K562 (cell line): ENCODE measurements around the gene ATG10. TPM values are rescaled to one million over a fixed set of nuclear protein-coding genes. Genes with fewer than 3 reads are reported as not detected.

ENCODE experiments used
- ATAC-seq: fragments of 200-7000 bp; cut with Tn5 transposase; 3 replicates; pipeline ENCODE4 v1.9.1; 2020; ENCODE audit warnings: moderate library complexity
- BruUV-seq: library from RNA; stranded (reverse); fragments of 400-500 nt; replicated peaks from 2 replicates; lab custom pipeline; 2021; lab: Mats Ljungman, UMichigan
- CTCF ChIA-PET: fragments of 300-600 bp; formaldehyde crosslinking; extraction: SDS; loops from one replicate; lab custom pipeline; 2021; ENCODE audit warnings: low intra/inter-chr PET ratio; lab: Yijun Ruan, JAX
- POLR2A ChIA-PET: fragments of 300-600, 350-650 bp; sonication (Branson Sonifier 250); formaldehyde crosslinking; extraction: SDS; loops from one replicate; lab custom pipeline; 2021; ENCODE audit warnings: antibody characterized with exemption, inconsistent platforms; lab: Yijun Ruan, JAX
- DNase-seq, 4 experiments: peaks; one replicate each; pipeline versions ENCODE4 v3.0.0 to v3.0.0-alpha.2; 2011 to 2018; ENCODE audit warnings: low spot score in 3 of 4, mixed read lengths in 3 of 4; ENCODE audit errors: extremely low read depth in 1 of 4
- FAIRE-seq: peaks from 2 replicates; lab custom pipeline; 2011; peaks lifted over from hg19 to GRCh38; lab: Jason Lieb, UNC
- H2AFZ ChIP-seq: 2 replicates; pipeline ENCODE4 v1.6.0; 2011; ENCODE audit warnings: low read depth, low read length, control low read depth, inconsistent platforms
- H3K27ac ChIP-seq: fragments of 200-600 bp; 3 replicates; pipeline ENCODE4 v1.8.0; 2011; ENCODE audit warnings: low read depth, mild to moderate bottlenecking, control low read depth, inconsistent platforms, low read length, moderate library complexity, mixed read lengths; ENCODE audit errors: extremely low read depth
- H3K27me3 ChIP-seq, 2 experiments: fragments of 300-600 bp in 1 of 2; 2 replicates in 1 of 2; 3 replicates in 1 of 2; pipeline versions ENCODE4 v1.6.0 to v1.8.0; 2011; ENCODE audit warnings: inconsistent platforms in 2 of 2, low read length in 2 of 2, mild to moderate bottlenecking in 1 of 2, mixed read lengths in 1 of 2, moderate library complexity in 1 of 2; ENCODE audit not compliant: control insufficient read depth in 2 of 2, insufficient read depth in 2 of 2
- H3K36me3 ChIP-seq: fragments of 300-600 bp; 3 replicates; pipeline ENCODE4 v1.8.0; 2011; ENCODE audit warnings: mild to moderate bottlenecking, low read length, inconsistent platforms; ENCODE audit not compliant: control insufficient read depth, insufficient read depth
- H3K4me1 ChIP-seq, 2 experiments: fragments of 200-600 bp in 1 of 2; replicated peaks in 1 of 2; 2 replicates in 1 of 2; 3 replicates in 1 of 2; pipeline versions ENCODE4 v1.5.1 to v1.8.0; 2011; ENCODE audit warnings: inconsistent platforms in 2 of 2, low read length in 2 of 2, mild to moderate bottlenecking in 1 of 2, mixed read lengths in 1 of 2, moderate library complexity in 1 of 2; ENCODE audit not compliant: control insufficient read depth in 2 of 2, insufficient read depth in 2 of 2
- H3K4me2 ChIP-seq: 2 replicates; pipeline ENCODE4 v1.6.1; 2011; ENCODE audit warnings: low read length, control low read depth, inconsistent platforms, mixed read lengths; ENCODE audit not compliant: insufficient read depth
- H3K4me3 ChIP-seq: fragments of 200-600 bp; sonication (generic), shearing (Covaris generic); 2 replicates; pipeline ENCODE4 v1.5.1; 2016; ENCODE audit warnings: control low read depth, inconsistent platforms
- H3K79me2 ChIP-seq: fragments of 200-600 bp; 3 replicates; pipeline ENCODE4 v1.8.0; 2011; ENCODE audit warnings: low read length, inconsistent platforms; ENCODE audit not compliant: control insufficient read depth, insufficient read depth
- H3K9ac ChIP-seq, 2 experiments: 2 replicates each; pipeline versions ENCODE4 v1.6.0 to v1.6.1; 2011; ENCODE audit warnings: low read depth in 2 of 2, low read length in 2 of 2, control low read depth in 1 of 2, inconsistent platforms in 1 of 2, mild to moderate bottlenecking in 1 of 2, mixed read lengths in 1 of 2; ENCODE audit not compliant: insufficient read depth in 1 of 2
- H3K9me1 ChIP-seq: one replicate; pipeline ENCODE4 v1.6.0; 2011; ENCODE audit warnings: inconsistent platforms, mild to moderate bottlenecking, low read length, moderate library complexity; ENCODE audit not compliant: control insufficient read depth, insufficient read depth
- H3K9me3 ChIP-seq: replicated peaks from 2 replicates; pipeline ENCODE4 v1.5.1; 2011; ENCODE audit warnings: low read depth, low read length, inconsistent platforms; ENCODE audit not compliant: control insufficient read depth, insufficient read depth
- H4K20me1 ChIP-seq: replicated peaks from 2 replicates; pipeline ENCODE4 v1.6.1; 2011; ENCODE audit warnings: low read length, inconsistent platforms, mixed read lengths; ENCODE audit not compliant: control insufficient read depth, insufficient read depth
- CBFA2T2 ChIP-seq: fragments of 450-650 bp; conservative IDR thresholded peaks from 2 replicates; pipeline ENCODE4 v1.6.1; 2017; ENCODE audit warnings: mild to moderate bottlenecking
- CBFA2T3 ChIP-seq: fragments of 450-650 bp; IDR thresholded peaks from 2 replicates; pipeline ENCODE4 v1.6.1; 2017
- CBX3 ChIP-seq, 2 experiments: IDR thresholded peaks; 1 replicate in 1 of 2; 2 replicates in 1 of 2; pipeline ENCODE4 v1.6.1; 2012; ENCODE audit warnings: inconsistent platforms in 2 of 2, low read length in 2 of 2, borderline replicate concordance in 1 of 2, control low read depth in 1 of 2
- DPF2 ChIP-seq: fragments of 450-650 bp; IDR thresholded peaks from 2 replicates; pipeline ENCODE4 v1.6.1; 2016
- KAT2B ChIP-seq: IDR thresholded peaks from one replicate; pipeline ENCODE4 v1.6.1; 2012; ENCODE audit warnings: low read depth, mild to moderate bottlenecking, control low read depth, inconsistent platforms, low read length, moderate library complexity
- NCOR1 ChIP-seq: fragments of 450-650 bp; IDR thresholded peaks from 2 replicates; pipeline ENCODE4 v1.6.1; 2016; ENCODE audit warnings: mild to moderate bottlenecking, moderate library complexity
- PHB2 ChIP-seq: fragments of 450-650 bp; IDR thresholded peaks from 2 replicates; pipeline ENCODE4 v1.6.1; 2017; ENCODE audit warnings: low read depth
- POLR2AphosphoS5 ChIP-seq: IDR thresholded peaks from 2 replicates; pipeline ENCODE4 v1.6.1; 2011; ENCODE audit warnings: mild to moderate bottlenecking, low read depth, low read length, moderate library complexity; ENCODE audit not compliant: control insufficient read depth, insufficient read depth
- TAL1 ChIP-seq: fragments of 450-650 bp; IDR thresholded peaks from 2 replicates; pipeline ENCODE4 v1.6.1; 2016; ENCODE audit warnings: mild to moderate bottlenecking
- ZNF583 ChIP-seq: fragments of 250-450 bp; sonication (Bioruptor Pico); IDR thresholded peaks from 2 replicates; pipeline ENCODE4 v1.4.0; 2020
- ZNF764 ChIP-seq: fragments of 250-450 bp; sonication (Bioruptor Pico); IDR thresholded peaks from 2 replicates; pipeline ENCODE4 v1.4.0; 2020; ENCODE audit warnings: low read depth, mild to moderate bottlenecking, moderate library complexity
- whole genome bisulfite sequencing: fragments of 100-300 bp; shearing (Covaris generic); methylation state at CpG from one replicate; pipeline ENCODE4 v1.1.6; 2016; ENCODE audit warnings: low coverage, mixed read lengths; ENCODE audit not compliant: insufficient coverage; ENCODE audit errors: missing lambda C conversion rate; 5-methylcytosine and 5-hydroxymethylcytosine counted together
- in situ Hi-C: fragments of 300-500 bp; cut with MboI; formaldehyde crosslinking; loops from 4 replicates; pipeline ENCODE4 v1.15.0; 2018; ENCODE audit warnings: inconsistent platforms, mixed read lengths
- intact Hi-C: fragments of 100-400 bp; cut with micrococcal nuclease; formaldehyde crosslinking; loops from 2 replicates; pipeline ENCODE4 v1.14.2; 2022
- polyA plus RNA-seq, 8 experiments: library from polyadenylated mRNA; depleted of rRNA in 4 of 8; stranded (reverse) in 5 of 8; unstranded in 3 of 8; fragments of >200 nt; fragmentation: Nextera tagmentation in 2 of 8; fragmentation: Illumina TruSeq in 1 of 8; extraction: Ambion mirVana in 2 of 8; extraction: Trizol in 1 of 8; gene quantifications; 2 replicates each; pipeline versions ENCODE4 v1.2.1 to v1.2.3, GENCODE V29; 2011 to 2014; ENCODE audit warnings: inconsistent platforms in 1 of 8, missing spikeins in 1 of 8
- total RNA-seq, 7 experiments: library from RNA; depleted of rRNA in 6 of 7; stranded (reverse); fragments of >200 nt in 6 of 7; fragmentation: Illumina TruSeq in 2 of 7; extraction: Trizol in 2 of 7; gene quantifications; 2 replicates each; pipeline versions ENCODE4 v1.2.1 to v1.2.3, GENCODE V29; 2011 to 2021; ENCODE audit warnings: low replicate concordance in 1 of 7
- TF ChIP-seq, protein P1 (sequence below), 2 experiments: fragments of 450-650 bp; IDR thresholded peaks; 2 replicates each; pipeline ENCODE4 v1.6.1; 2016
- TF ChIP-seq, protein P2 (sequence below): fragments of 250-450 bp; sonication (Bioruptor Pico); IDR thresholded peaks from 2 replicates; pipeline ENCODE4 v1.8.0; 2021; ENCODE audit warnings: moderate library complexity, mild to moderate bottlenecking, inconsistent platforms
- TF ChIP-seq, protein P3 (sequence below): fragments of 250-450 bp; sonication (Bioruptor Pico); IDR thresholded peaks from 2 replicates; pipeline ENCODE4 v1.5.0; 2021; ENCODE audit warnings: mild to moderate bottlenecking, moderate library complexity
- TF ChIP-seq, protein P4 (sequence below), 2 experiments: fragments of 200-800 bp in 1 of 2; sonication (Bioruptor generic) in 1 of 2; sonication (generic) in 1 of 2; formaldehyde crosslinking in 1 of 2; IDR thresholded peaks in 1 of 2; conservative IDR thresholded peaks in 1 of 2; 2 replicates each; pipeline versions ENCODE4 v1.5.0 to v1.6.1; 2016 to 2020; ENCODE audit warnings: missing compliant biosample characterization in 1 of 2, missing genetic modification characterization in 1 of 2, missing genetic modification reagents in 1 of 2

The ATG10 gene
- total and polyA plus RNA-seq, 9 of the 15 experiments (the other 6 are each of a cell fraction or from before 2014, with no cell fraction given) = 7.0 to 18.8 (median 14.6) TPM

DNA sequence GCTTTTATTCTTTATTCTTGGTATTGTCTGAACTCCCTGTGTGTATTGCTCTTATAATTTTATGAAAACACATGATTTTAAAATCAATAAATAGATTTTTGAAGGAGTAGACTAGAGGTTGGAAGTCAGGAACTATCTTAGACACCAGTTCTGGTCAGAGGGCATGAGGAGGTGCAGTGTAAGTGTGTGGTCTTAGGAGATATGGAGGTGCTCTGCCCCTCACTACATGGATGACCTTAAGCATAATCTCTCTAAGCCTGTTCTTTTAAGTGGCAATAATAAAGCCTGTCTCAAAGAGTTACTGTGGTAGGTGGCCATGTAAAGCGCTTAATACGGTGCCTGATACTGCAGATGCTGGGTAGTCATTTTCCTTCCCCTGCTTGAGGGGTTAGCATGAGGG, 272.3 kb downstream of the ATG10 start:
- Histone ChIP-seq H3K4me2 (no peak overlapping the region), H3K9me1 (no peaks in the 10 kb centered on the region), H3K36me3 (no peaks in the 10 kb centered on the region), H4K20me1 (no peaks in the 10 kb centered on the region), H3K27ac (no peak overlapping the region), H3K4me1 (no peaks in the 10 kb centered on the region), H3K9ac (no peak overlapping the region), H3K4me3 (no peak overlapping the region), H3K79me2 (no peaks in the 10 kb centered on the region), H3K9me3 (0 out of 2 replicates have a peak, but pooled peaks cover 5% of the 10 kb centered on the region), H2AFZ (no peak overlapping the region), H3K27me3 (no peaks in the 10 kb centered on the region)
- peak in 1 of 4 experiments; percentile 15 for DNase-seq
- no TSS peak for BruUV-seq
- intact Hi-C loops = no loop called here
- peak; percentile 57 for FAIRE-seq
- POLR2A ChIA-PET = no interaction called here
- CTCF ChIA-PET = no interaction called here
- in situ Hi-C loops = no loop called here
- 48% methylated on average over 2 of the region's 2 CpGs for WGBS
- peak; percentile 56 for ATAC-seq
- TF ChIP-seq KAT2B = no peak
- TF ChIP-seq TAL1 = peak; percentile 25; the same call in 1 of the 2 replicates
- TF ChIP-seq CBFA2T2 = peak; percentile 47
- peak; percentile 73 for TF ChIP-seq CBFA2T3
- TF ChIP-seq PHB2 = no peak
- no peak for TF ChIP-seq ZNF764
- TF ChIP-seq NCOR1 = peak; percentile 9; the same call in 1 of the 2 replicates
- no peak for TF ChIP-seq ZNF583 (CRISPR knock-in tag)
- TF ChIP-seq, protein P1, sequence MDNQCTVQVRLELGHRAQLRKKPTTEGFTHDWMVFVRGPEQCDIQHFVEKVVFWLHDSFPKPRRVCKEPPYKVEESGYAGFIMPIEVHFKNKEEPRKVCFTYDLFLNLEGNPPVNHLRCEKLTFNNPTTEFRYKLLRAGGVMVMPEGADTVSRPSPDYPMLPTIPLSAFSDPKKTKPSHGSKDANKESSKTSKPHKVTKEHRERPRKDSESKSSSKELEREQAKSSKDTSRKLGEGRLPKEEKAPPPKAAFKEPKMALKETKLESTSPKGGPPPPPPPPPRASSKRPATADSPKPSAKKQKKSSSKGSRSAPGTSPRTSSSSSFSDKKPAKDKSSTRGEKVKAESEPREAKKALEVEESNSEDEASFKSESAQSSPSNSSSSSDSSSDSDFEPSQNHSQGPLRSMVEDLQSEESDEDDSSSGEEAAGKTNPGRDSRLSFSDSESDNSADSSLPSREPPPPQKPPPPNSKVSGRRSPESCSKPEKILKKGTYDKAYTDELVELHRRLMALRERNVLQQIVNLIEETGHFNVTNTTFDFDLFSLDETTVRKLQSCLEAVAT (IDR thresholded peaks at IDR 0.05) = no peak
- TF ChIP-seq, protein P2, sequence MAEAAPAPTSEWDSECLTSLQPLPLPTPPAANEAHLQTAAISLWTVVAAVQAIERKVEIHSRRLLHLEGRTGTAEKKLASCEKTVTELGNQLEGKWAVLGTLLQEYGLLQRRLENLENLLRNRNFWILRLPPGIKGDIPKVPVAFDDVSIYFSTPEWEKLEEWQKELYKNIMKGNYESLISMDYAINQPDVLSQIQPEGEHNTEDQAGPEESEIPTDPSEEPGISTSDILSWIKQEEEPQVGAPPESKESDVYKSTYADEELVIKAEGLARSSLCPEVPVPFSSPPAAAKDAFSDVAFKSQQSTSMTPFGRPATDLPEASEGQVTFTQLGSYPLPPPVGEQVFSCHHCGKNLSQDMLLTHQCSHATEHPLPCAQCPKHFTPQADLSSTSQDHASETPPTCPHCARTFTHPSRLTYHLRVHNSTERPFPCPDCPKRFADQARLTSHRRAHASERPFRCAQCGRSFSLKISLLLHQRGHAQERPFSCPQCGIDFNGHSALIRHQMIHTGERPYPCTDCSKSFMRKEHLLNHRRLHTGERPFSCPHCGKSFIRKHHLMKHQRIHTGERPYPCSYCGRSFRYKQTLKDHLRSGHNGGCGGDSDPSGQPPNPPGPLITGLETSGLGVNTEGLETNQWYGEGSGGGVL = no peak
- TF ChIP-seq DPF2 = no peak
- TF ChIP-seq, protein P3, sequence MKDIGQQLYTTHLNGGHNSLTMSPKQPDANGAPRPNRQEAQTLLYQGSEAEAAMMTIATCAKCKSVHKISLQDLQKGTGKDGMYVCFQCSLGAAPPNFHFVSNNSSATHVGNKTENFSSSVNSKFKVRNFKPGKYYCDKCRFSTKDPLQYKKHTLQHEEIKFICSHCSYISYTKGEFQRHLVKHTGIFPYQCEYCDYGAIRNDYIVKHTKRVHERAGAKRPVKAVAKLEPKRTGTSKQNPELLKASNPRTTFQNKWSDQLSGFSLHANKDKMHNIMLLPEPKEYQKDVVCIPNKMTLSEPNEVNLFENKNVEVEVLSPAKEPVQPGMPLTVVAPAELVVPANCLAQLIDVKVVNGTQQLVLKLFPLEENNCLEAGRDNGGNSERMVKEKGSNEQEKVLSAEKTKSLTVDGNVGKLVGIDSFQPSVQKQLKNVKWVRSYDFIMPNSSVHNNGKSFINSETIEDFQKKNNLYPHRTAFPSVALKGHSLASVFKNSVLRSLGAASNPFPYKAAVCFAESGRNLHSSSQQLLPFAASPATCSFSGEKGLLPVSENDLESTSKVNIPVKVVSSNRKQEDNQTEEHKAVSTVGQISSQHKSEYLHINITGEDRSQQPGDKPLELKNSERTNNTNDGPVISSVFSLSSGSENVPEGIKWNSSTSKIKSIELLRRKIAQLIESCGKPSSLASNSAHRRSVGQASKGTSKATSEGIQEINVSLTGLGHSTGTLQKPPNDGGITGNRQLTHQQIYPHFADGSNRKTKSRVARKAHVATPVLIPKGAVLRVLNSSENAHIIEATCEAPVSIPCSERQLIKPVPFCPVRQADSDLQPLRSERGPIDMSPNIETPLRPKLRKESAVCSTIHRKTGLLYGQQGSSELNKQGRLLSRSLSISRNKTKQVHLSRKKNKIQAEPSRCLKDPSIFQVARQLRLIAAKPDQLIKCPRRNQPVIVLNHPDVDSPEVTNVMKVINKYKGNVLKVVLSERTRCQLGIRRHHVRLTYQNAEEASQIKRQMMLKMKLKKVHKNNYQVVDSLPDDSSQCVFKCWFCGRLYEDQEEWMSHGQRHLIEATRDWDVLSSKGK (CRISPR knock-in tag) = no peak
- TF ChIP-seq, protein P4, sequence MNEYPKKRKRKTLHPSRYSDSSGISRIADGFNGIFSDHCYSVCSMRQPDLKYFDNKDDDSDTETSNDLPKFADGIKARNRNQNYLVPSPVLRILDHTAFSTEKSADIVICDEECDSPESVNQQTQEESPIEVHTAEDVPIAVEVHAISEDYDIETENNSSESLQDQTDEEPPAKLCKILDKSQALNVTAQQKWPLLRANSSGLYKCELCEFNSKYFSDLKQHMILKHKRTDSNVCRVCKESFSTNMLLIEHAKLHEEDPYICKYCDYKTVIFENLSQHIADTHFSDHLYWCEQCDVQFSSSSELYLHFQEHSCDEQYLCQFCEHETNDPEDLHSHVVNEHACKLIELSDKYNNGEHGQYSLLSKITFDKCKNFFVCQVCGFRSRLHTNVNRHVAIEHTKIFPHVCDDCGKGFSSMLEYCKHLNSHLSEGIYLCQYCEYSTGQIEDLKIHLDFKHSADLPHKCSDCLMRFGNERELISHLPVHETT (CRISPR knock-in tag; conservative IDR thresholded peaks at IDR 0.05 in 1 of 2, IDR thresholded peaks at IDR 0.05 in 1 of 2) = no peak
- no peak for TF ChIP-seq CBX3 (IDR thresholded peaks at IDR 0.05; ENCODE audit: borderline replicate concordance in 1 of 2, low read length in 2 of 2)
- TF ChIP-seq POLR2AphosphoS5 = no peak
